ENCODE data around the gene FSCN2.

DNA sequence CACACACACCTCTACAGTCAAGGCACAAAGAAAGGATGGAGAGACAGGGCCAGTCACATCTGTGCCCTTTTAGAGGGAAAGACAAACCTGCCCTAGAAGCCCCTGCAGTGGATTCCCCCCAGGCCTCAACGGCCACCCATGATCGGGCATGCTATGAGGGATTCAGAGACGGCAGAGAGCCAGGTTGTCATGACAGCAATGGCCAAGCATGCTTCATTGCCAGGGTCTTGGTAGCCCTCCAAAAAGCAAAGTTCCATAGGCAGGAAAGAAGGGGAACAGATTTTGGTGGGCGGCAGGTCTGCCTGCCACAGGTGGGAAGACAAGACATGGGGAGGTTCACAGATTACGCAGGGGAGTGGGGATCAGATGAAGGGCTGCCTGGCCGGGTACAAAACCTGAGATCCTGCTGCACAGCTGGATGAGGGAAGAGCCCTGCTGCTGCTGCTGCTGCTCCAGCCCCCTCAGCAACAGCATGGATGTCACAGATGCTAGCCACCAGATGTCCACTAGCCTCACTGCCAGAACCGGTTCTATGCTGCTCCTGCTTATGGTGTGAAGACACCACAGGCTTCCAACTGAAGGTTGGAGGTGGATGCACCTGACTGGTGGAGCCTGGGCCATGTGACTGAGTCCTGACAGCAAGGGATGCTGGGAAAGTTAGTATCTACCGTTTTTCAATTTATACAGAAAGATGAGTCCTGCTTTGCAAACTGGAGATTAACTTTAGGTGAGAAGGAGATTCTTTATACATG, 33.4 kb upstream of the FSCN2 start:
- TF ChIP-seq, protein P1, sequence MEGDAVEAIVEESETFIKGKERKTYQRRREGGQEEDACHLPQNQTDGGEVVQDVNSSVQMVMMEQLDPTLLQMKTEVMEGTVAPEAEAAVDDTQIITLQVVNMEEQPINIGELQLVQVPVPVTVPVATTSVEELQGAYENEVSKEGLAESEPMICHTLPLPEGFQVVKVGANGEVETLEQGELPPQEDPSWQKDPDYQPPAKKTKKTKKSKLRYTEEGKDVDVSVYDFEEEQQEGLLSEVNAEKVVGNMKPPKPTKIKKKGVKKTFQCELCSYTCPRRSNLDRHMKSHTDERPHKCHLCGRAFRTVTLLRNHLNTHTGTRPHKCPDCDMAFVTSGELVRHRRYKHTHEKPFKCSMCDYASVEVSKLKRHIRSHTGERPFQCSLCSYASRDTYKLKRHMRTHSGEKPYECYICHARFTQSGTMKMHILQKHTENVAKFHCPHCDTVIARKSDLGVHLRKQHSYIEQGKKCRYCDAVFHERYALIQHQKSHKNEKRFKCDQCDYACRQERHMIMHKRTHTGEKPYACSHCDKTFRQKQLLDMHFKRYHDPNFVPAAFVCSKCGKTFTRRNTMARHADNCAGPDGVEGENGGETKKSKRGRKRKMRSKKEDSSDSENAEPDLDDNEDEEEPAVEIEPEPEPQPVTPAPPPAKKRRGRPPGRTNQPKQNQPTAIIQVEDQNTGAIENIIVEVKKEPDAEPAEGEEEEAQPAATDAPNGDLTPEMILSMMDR (conservative IDR thresholded peaks at IDR 0.05; ENCODE audit: low read length) = no peak
- no peak for TF ChIP-seq EZH2phosphoT487 (IDR thresholded peaks at IDR 0.05; ENCODE audit: borderline replicate concordance, low read depth, low read length)

All from OCI-LY7 (cell line).